ENCODE data around the gene SMYD3. TPM values are rescaled to one million over a fixed set of nuclear protein-coding genes. Genes with fewer than 3 reads are reported as not detected.

Gene SMYD3
- total and polyA plus RNA-seq, 2 of the 13 experiments (the other 11 are each of a cell fraction or from before 2014, with no cell fraction given): 27.7 to 35.8 TPM

DNA sequence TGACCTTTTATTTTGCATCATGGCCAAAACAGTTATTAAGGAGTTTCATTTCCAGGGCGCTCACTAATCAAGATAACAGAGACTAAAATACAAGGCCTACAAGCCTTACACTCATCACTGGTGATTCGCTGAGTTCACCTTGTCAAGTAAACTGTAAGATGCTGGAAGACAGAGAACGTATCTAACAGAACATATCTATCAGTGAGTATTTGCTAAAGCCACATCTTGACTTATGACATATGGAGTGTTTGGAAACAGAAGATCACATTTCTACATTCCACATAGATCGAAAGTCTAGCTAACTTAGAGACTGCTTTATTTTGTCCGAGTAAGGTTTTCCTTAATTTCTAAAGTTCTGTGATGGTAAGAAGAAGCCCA, 506.5 kb downstream of the SMYD3 start:
- H4K20me1 ChIP-seq (ENCODE audit: insufficient read depth, low read length): no peaks in the 10 kb centered on the region; the same call in 1 of the 2 replicates
- no peak overlapping the region for H2AFZ ChIP-seq (ENCODE audit: low read length)
- no peaks in the 10 kb centered on the region for H3K9me3 ChIP-seq (ENCODE audit: low read length)
- H3K4me2 ChIP-seq (ENCODE audit: low read depth, low read length): no peak overlapping the region
- no peaks in the 10 kb centered on the region for H3K4me1 ChIP-seq (ENCODE audit: insufficient read depth, low read length)
- in situ Hi-C loops (cut with HindIII; ENCODE audit: extremely low pct_ligation_motif_present, low pct_unique_long_range_greater_than_20kb): loop anchor here (5.0 to 10.0 kb wide), 3 partner anchors 486 to 926 kb away; partner anchors contain the start of gene KIF26B
- H3K79me2 ChIP-seq (ENCODE audit: insufficient read depth, low read length): no peaks in the 10 kb centered on the region
- ATAC-seq: no peak
- no peak overlapping the region for H3K9ac ChIP-seq (ENCODE audit: insufficient read depth, low read depth, low read length)
- CTCF ChIA-PET (ENCODE audit: low intra/inter-chr PET ratio, low total read pairs): no interaction called here
- no peak for DNase-seq (ENCODE audit: low spot score)
- no peak overlapping the region for H3K27ac ChIP-seq (ENCODE audit: extremely low read length, insufficient read depth, low read length)
- WGBS (ENCODE audit: low lambda C conversion rate): 98% methylated on average over 5 of the region's 5 CpGs
- H3K27me3 ChIP-seq (ENCODE audit: control insufficient read depth in 1 of 2, insufficient read depth in 2 of 2, low read length in 2 of 2): no peaks in the 10 kb centered on the region
- H3K4me3 ChIP-seq (replicated peaks in 1 of 3; ENCODE audit: insufficient read depth in 1 of 3, low read depth in 2 of 3, low read length in 3 of 3): no peak overlapping the region
- intact Hi-C loops (cut with micrococcal nuclease; ENCODE audit: unreplicated experiment): loop anchor here (5.0 kb wide), 2 partner anchors 723 to 923 kb away; no protein-coding TSS in a partner anchor
- BruUV-seq (replicated peaks): no TSS peak
- POLR2A ChIA-PET: no interaction called here
- H3K36me3 ChIP-seq (replicated peaks in 1 of 2; ENCODE audit: control insufficient read depth in 1 of 2, insufficient read depth in 2 of 2, low read length in 2 of 2): no peaks in the 10 kb centered on the region
- no peak for FAIRE-seq
- no peak for TF ChIP-seq GABPA (IDR thresholded peaks at IDR 0.05; ENCODE audit: low read depth, low read length)
- TF ChIP-seq GABPA (CRISPR knock-in tag; IDR thresholded peaks at IDR 0.05; ENCODE audit: low read depth): no peak
- no peak for TF ChIP-seq HMGA1 (CRISPR knock-in tag; conservative IDR thresholded peaks at IDR 0.05)
- TF ChIP-seq, protein P1, sequence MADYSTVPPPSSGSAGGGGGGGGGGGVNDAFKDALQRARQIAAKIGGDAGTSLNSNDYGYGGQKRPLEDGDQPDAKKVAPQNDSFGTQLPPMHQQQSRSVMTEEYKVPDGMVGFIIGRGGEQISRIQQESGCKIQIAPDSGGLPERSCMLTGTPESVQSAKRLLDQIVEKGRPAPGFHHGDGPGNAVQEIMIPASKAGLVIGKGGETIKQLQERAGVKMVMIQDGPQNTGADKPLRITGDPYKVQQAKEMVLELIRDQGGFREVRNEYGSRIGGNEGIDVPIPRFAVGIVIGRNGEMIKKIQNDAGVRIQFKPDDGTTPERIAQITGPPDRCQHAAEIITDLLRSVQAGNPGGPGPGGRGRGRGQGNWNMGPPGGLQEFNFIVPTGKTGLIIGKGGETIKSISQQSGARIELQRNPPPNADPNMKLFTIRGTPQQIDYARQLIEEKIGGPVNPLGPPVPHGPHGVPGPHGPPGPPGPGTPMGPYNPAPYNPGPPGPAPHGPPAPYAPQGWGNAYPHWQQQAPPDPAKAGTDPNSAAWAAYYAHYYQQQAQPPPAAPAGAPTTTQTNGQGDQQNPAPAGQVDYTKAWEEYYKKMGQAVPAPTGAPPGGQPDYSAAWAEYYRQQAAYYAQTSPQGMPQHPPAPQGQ (CRISPR knock-in tag; IDR thresholded peaks at IDR 0.05; ENCODE audit: borderline replicate concordance): no peak
- TF ChIP-seq HDAC6 (IDR thresholded peaks at IDR 0.05; ENCODE audit: low read depth, low read length): no peak
